Inferior parietal cortex (tissue), 1 donor: ENCODE data around the gene BOLA3.
"Not testable (repeated sequence)": the region's sequence is repeated elsewhere in the genome, so short reads cannot be mapped to it uniquely, and the experiment has no call there.

ENCODE experiments used
- DNase-seq: peaks from one replicate; pipeline ENCODE4 v3.0.0-alpha.2; 2016; ENCODE audit errors: extremely low spot score

The BOLA3 gene

GRCh38 chr2:74102516-74102915 is 45.2 kb downstream of the BOLA3 start:
- no peak for DNase-seq

- DNase-seq = no peak
Observed at GRCh38 chr2:74101574-74102300, 46.0 kb downstream of the BOLA3 start.

GRCh38 chr2:74100254-74101216 is 47.2 kb downstream of the BOLA3 start:
- DNase-seq = no peak

- no peak for DNase-seq
Observed at GRCh38 chr2:74099835-74100234, 47.9 kb downstream of the BOLA3 start.

- no peak for DNase-seq
Observed at GRCh38 chr2:74099271-74099670, 48.4 kb downstream of the BOLA3 start.

- DNase-seq = no peak
Observed at GRCh38 chr2:74097574-74097973, 50.1 kb downstream of the BOLA3 start.

- no peak for DNase-seq
Observed at GRCh38 chr2:74096052-74096451, 51.7 kb downstream of the BOLA3 start.

GRCh38 chr2:74095632-74096031 is 52.1 kb downstream of the BOLA3 start:
- no peak for DNase-seq

GRCh38 chr2:74094291-74094690 is 53.4 kb downstream of the BOLA3 start:
- DNase-seq = no peak

- no peak for DNase-seq
Observed at GRCh38 chr2:74093840-74094239, 53.9 kb downstream of the BOLA3 start.

GRCh38 chr2:74093426-74093825 is 54.3 kb downstream of the BOLA3 start:
- no peak for DNase-seq

GRCh38 chr2:74092275-74092674 is 55.4 kb downstream of the BOLA3 start:
- DNase-seq = no peak

GRCh38 chr2:74091391-74091790 is 56.3 kb downstream of the BOLA3 start:
- DNase-seq = no peak

- no peak for DNase-seq
Observed at GRCh38 chr2:74089816-74090745, 57.6 kb downstream of the BOLA3 start.

GRCh38 chr2:74088676-74089075 is 59.0 kb downstream of the BOLA3 start:
- not testable (repeated sequence) for DNase-seq

GRCh38 chr2:74087696-74088095 is 60.0 kb downstream of the BOLA3 start:
- DNase-seq = no peak

- no peak for DNase-seq
Observed at GRCh38 chr2:74086021-74086420, 61.7 kb downstream of the BOLA3 start.
